PFSK-1 (cell line): Measurements from ENCODE around the gene ZBTB24.

Experiments used
- FOXP2 ChIP-seq: optimal IDR thresholded peaks from 2 replicates; pipeline ENCODE3; 2011; ENCODE audit warnings: borderline replicate concordance, control low read depth, inconsistent platforms; ENCODE audit not compliant: insufficient read depth; ENCODE audit errors: extremely low read length, extremely low read depth
- POLR2AphosphoS5 ChIP-seq: IDR thresholded peaks from 2 replicates; pipeline ENCODE4 v1.6.1; 2012; ENCODE audit warnings: low read depth, mild to moderate bottlenecking, control low read depth, low read length, moderate library complexity
- SIN3A ChIP-seq: IDR thresholded peaks from 2 replicates; pipeline ENCODE4 v1.6.1; 2012; ENCODE audit warnings: mild to moderate bottlenecking, low read length, moderate library complexity, borderline replicate concordance; ENCODE audit not compliant: insufficient read depth
- TAF1 ChIP-seq: IDR thresholded peaks from 2 replicates; pipeline ENCODE4 v1.6.1; 2012; ENCODE audit warnings: low read length, control low read depth, borderline replicate concordance; ENCODE audit not compliant: insufficient read depth
- TF ChIP-seq, protein P1 (sequence below), 2 experiments: IDR thresholded peaks; 2 replicates each; pipeline versions ENCODE4 v1.6.1 to v1.8.0; 2011 to 2012; ENCODE audit warnings: low read depth in 2 of 2, low read length in 2 of 2, control low read depth in 1 of 2, inconsistent platforms in 1 of 2, mild to moderate bottlenecking in 1 of 2, moderate library complexity in 1 of 2; ENCODE audit not compliant: insufficient read depth in 1 of 2

The ZBTB24 gene

DNA sequence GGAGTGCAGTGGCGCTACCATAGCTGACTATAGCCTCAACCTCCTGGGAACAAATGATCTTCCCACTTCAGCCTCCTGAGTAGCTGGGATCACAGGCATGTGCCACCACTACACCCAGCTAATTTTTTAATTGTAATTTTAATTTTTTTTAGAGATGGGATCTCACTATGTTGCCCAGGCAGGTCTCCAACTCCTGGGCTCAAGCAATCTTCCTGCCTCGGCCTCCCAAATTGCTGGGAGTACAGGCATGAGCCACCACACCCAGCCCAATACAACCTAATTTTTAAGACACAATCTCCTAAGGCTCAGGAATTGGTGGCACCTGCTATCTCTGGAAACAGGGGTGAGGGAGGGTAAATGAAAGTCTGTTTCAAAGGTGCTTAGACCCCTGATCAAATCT lies 5.8 kb downstream of the ZBTB24 start:
- TF ChIP-seq, protein P1, sequence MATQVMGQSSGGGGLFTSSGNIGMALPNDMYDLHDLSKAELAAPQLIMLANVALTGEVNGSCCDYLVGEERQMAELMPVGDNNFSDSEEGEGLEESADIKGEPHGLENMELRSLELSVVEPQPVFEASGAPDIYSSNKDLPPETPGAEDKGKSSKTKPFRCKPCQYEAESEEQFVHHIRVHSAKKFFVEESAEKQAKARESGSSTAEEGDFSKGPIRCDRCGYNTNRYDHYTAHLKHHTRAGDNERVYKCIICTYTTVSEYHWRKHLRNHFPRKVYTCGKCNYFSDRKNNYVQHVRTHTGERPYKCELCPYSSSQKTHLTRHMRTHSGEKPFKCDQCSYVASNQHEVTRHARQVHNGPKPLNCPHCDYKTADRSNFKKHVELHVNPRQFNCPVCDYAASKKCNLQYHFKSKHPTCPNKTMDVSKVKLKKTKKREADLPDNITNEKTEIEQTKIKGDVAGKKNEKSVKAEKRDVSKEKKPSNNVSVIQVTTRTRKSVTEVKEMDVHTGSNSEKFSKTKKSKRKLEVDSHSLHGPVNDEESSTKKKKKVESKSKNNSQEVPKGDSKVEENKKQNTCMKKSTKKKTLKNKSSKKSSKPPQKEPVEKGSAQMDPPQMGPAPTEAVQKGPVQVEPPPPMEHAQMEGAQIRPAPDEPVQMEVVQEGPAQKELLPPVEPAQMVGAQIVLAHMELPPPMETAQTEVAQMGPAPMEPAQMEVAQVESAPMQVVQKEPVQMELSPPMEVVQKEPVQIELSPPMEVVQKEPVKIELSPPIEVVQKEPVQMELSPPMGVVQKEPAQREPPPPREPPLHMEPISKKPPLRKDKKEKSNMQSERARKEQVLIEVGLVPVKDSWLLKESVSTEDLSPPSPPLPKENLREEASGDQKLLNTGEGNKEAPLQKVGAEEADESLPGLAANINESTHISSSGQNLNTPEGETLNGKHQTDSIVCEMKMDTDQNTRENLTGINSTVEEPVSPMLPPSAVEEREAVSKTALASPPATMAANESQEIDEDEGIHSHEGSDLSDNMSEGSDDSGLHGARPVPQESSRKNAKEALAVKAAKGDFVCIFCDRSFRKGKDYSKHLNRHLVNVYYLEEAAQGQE (IDR thresholded peaks at IDR 0.05; ENCODE audit: insufficient read depth in 1 of 2, low read depth in 2 of 2, low read length in 2 of 2), result no peak

DNA sequence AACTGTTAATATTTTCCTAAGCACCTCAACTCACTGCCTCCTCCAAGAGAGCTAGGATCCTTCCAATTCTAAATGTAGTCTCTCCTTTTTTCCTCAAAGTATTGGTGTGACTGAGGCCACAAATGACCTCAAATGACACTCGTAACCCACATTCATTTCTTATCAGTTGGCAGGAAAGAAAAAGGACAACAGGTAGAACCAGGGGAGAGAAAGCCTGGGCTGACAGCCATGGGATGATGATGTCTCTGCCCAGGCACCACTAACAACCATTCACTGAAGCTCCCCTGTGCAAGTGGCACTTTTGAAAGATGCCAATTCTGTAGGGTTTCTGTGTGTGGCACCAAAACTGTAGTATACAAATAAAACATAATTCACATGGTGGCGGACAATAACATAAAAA lies 7.4 kb downstream of the ZBTB24 start:
- TF ChIP-seq FOXP2 (no peak), TAF1 (no peak), SIN3A (no peak), POLR2AphosphoS5 (no peak)
- TF ChIP-seq, protein P1 (IDR thresholded peaks at IDR 0.05; ENCODE audit: insufficient read depth in 1 of 2, low read depth in 2 of 2, low read length in 2 of 2), result no peak

DNA sequence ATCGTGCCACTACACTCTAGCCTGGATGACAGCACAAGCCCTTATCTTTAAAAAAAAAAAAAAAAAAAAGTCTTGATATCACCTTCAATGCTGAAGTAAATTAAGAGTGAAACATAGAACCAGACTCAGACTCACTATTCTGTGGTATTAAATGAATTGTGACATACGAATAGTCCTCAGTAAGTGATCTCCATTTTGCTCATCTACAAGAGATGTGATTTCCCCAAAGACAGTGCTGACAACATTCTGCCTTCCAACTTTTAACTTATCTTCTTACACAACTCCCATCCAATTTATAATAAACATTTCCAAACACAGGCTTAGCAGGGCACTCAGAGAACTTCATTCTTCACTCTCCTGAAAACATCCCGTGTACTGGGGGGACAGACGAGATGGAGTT lies 8.0 kb downstream of the ZBTB24 start:
- TF ChIP-seq, protein P1 (IDR thresholded peaks at IDR 0.05; ENCODE audit: insufficient read depth in 1 of 2, low read depth in 2 of 2, low read length in 2 of 2), result no peak
- no peak for TF ChIP-seq FOXP2
- TF ChIP-seq SIN3A, result no peak
- TF ChIP-seq TAF1, result no peak
- TF ChIP-seq POLR2AphosphoS5, result no peak

DNA sequence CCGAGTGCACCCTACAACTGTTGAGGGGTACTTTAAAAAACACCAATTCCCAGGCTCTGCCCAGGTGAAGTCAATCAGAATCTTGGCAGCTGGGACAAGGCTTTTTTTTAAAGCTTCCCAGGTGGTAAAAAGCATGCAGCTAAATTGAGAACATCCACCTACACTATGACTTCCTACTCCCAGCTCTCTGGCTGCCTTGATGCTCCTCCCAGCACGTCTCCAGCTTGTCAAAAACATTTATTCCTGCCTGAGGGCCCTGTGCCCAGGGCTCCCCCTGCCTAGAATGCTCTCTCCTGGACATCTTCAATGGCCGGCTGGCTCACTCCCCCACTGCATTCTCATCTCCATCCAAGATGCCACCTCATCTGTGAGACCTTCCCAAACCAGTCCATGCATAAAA lies 9.9 kb downstream of the ZBTB24 start:
- TF ChIP-seq SIN3A (no peak), POLR2AphosphoS5 (no peak), TAF1 (no peak), FOXP2 (no peak)
- TF ChIP-seq, protein P1 (IDR thresholded peaks at IDR 0.05; ENCODE audit: insufficient read depth in 1 of 2, low read depth in 2 of 2, low read length in 2 of 2), result no peak

DNA sequence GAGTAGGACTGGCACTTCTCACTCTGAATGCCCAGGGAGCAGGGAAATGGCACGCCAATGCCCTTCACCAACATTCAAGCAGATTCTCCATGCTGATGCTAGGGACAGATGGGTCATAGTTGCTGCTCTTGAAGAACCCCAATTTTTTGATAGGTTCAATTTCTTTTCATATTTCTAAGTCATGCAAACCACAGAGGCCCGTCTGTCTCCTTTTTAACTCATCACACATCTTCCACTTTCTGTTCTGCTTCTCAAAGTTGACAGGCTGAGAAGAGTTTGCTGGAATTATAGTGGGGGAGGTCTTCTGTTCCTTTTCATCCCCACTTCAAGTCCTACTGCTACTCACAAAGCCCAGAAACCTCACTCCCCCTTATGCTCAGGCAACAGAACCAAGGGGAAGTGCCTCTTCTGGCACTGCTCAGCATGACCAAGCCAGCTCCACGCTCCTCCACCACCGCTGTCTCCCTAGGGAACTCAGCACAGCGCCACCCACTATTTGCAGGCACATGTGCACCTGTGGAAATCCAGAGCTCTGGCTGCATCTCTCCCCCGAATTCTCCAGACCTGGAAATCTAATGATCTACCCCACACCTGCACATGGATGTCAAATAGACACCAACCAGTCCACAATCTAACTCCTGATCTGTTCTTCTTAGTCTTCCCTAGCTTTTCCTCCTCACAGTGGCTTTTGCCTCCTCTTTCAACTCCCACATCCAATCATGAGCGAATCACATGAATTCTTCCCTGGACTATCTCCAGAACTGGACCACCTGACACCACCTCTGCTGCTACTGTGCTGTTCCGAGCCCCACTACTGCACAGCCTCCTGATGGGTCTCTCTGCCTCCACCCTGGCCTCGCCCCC lies 10.7 kb downstream of the ZBTB24 start:
- TF ChIP-seq, protein P1 (IDR thresholded peaks at IDR 0.05; ENCODE audit: insufficient read depth in 1 of 2, low read depth in 2 of 2, low read length in 2 of 2), result no peak
- TF ChIP-seq TAF1, result no peak
- TF ChIP-seq POLR2AphosphoS5, result no peak
- no peak for TF ChIP-seq FOXP2
- TF ChIP-seq SIN3A, result no peak
